ENCODE results near the gene LPP. TPM values are rescaled to one million over a fixed set of nuclear protein-coding genes. Genes with fewer than 3 reads are reported as not detected.

Gene LPP
- polyA plus RNA-seq, 1 donor (not counting 4 experiments of a cell fraction or from before 2014, with no cell fraction given): 16.0 TPM

DNA sequence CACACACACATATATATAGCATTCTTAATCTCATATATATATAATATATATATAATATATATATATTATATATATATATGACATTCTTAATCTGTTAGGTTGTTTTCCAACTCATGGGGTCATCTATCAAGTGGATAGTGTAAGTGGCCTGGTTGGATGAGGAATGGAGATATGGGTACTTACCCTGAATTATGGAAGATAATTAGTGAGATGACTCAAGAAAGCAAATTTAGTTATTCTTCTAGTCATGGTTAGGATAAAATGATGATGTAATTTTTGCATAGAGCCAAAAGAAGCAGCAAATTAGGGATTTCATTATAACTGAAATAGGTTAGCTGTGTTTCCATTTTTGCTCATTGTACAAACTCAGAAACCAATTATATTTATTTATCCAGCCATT, 448.2 kb downstream of the LPP start:
- Histone ChIP-seq H3K27ac (ENCODE audit: control insufficient read depth, insufficient read depth, low read length) (no peak overlapping the region), H3K9ac (ENCODE audit: control insufficient read depth, extremely low read depth, insufficient read depth, low read length) (no peak overlapping the region)
- dilution Hi-C loops (cut with MboI; ENCODE audit: extremely low pct_ligation_motif_present, low sequenced_read_pairs): no loop called here

DNA sequence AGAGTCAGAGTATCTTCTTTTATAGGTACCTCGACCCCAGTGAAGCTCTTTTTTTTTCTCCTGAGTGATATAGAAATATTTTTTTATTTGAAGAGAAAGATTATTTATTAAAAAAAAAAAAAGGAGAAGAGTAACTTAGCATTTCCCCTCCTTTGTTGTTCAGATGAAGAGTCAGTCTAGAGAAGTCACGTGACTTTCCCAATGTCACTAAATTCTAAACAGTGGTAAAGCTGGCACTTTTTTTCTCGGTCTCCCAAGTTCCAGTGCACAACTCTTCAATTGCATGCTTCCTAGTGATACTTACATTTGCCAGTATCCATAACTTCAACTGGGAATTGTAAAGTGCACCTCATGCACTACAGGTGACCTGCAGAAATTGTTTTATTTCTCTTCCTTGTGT, 448.7 kb downstream of the LPP start:
- TF ChIP-seq CTCF (optimal IDR thresholded peaks at IDR 0.05 in 1 of 3, IDR thresholded peaks at IDR 0.05 in 1 of 3, conservative IDR thresholded peaks at IDR 0.05 in 1 of 3; ENCODE audit: extremely low read depth in 1 of 3, insufficient read depth in 2 of 3, low read length in 3 of 3) (no peak), EZH2 (IDR thresholded peaks at IDR 0.05; ENCODE audit: low read length) (no peak)
- FAIRE-seq (no peak), DNase-seq (ENCODE audit: low read depth, low spot score) (no peak)
- no peak overlapping the region for H3K27ac ChIP-seq (ENCODE audit: control insufficient read depth, insufficient read depth, low read length)
- no peaks in the 10 kb centered on the region for H3K9me1 ChIP-seq (ENCODE audit: control insufficient read depth, extremely low read depth, insufficient read depth, low read length)
- H3K9ac ChIP-seq (ENCODE audit: control insufficient read depth, extremely low read depth, insufficient read depth, low read length): no peak overlapping the region
- H4K20me1 ChIP-seq (ENCODE audit: control insufficient read depth, extremely low read depth, insufficient read depth, low read length): no peaks in the 10 kb centered on the region
- no peaks in the 10 kb centered on the region for H3K79me2 ChIP-seq (ENCODE audit: control insufficient read depth, insufficient read depth, low read length)
- H3K4me2 ChIP-seq (ENCODE audit: control insufficient read depth, extremely low read depth, insufficient read depth, low read depth, low read length): no peak overlapping the region
- dilution Hi-C loops (cut with MboI; ENCODE audit: extremely low pct_ligation_motif_present, low sequenced_read_pairs): no loop called here
- no peaks in the 10 kb centered on the region for H3K4me1 ChIP-seq (ENCODE audit: control insufficient read depth, extremely low read depth, insufficient read depth, low read length)
- no peaks in the 10 kb centered on the region for H3K27me3 ChIP-seq (ENCODE audit: control insufficient read depth, extremely low read depth, insufficient read depth, low read length)
- H2AFZ ChIP-seq (ENCODE audit: control insufficient read depth, low read length): no peak overlapping the region
- no peaks in the 10 kb centered on the region for H3K36me3 ChIP-seq (ENCODE audit: control insufficient read depth in 2 of 2, extremely low read depth in 1 of 2, insufficient read depth in 2 of 2, low read length in 2 of 2)
- H3K4me3 ChIP-seq (ENCODE audit: control insufficient read depth in 2 of 3, extremely low read depth in 1 of 3, insufficient read depth in 2 of 3, low read depth in 1 of 3, low read length in 3 of 3): no peak overlapping the region
- H3K9me3 ChIP-seq (ENCODE audit: control insufficient read depth, low read depth, low read length): no peaks in the 10 kb centered on the region

More for the DNA sequence above, 448.2 kb downstream of the LPP start:
- Histone ChIP-seq H3K4me2 (ENCODE audit: control insufficient read depth, extremely low read depth, insufficient read depth, low read depth, low read length) (no peak overlapping the region), H3K4me1 (ENCODE audit: control insufficient read depth, extremely low read depth, insufficient read depth, low read length) (no peaks in the 10 kb centered on the region), H3K27me3 (ENCODE audit: control insufficient read depth, extremely low read depth, insufficient read depth, low read length) (no peaks in the 10 kb centered on the region), H2AFZ (ENCODE audit: control insufficient read depth, low read length) (no peak overlapping the region), H4K20me1 (ENCODE audit: control insufficient read depth, extremely low read depth, insufficient read depth, low read length) (no peaks in the 10 kb centered on the region), H3K79me2 (ENCODE audit: control insufficient read depth, insufficient read depth, low read length) (no peaks in the 10 kb centered on the region), H3K4me3 (ENCODE audit: control insufficient read depth in 2 of 3, extremely low read depth in 1 of 3, insufficient read depth in 2 of 3, low read depth in 1 of 3, low read length in 3 of 3) (no peak overlapping the region), H3K9me3 (ENCODE audit: control insufficient read depth, low read depth, low read length) (no peaks in the 10 kb centered on the region), H3K9me1 (ENCODE audit: control insufficient read depth, extremely low read depth, insufficient read depth, low read length) (no peaks in the 10 kb centered on the region), H3K36me3 (ENCODE audit: control insufficient read depth in 2 of 2, extremely low read depth in 1 of 2, insufficient read depth in 2 of 2, low read length in 2 of 2) (no peaks in the 10 kb centered on the region)
- TF ChIP-seq EZH2 (IDR thresholded peaks at IDR 0.05; ENCODE audit: low read length): no peak
- TF ChIP-seq CTCF (optimal IDR thresholded peaks at IDR 0.05 in 1 of 3, IDR thresholded peaks at IDR 0.05 in 1 of 3, conservative IDR thresholded peaks at IDR 0.05 in 1 of 3; ENCODE audit: extremely low read depth in 1 of 3, insufficient read depth in 2 of 3, low read length in 3 of 3): no peak
- no peak for DNase-seq (ENCODE audit: low read depth, low spot score)
- FAIRE-seq: no peak

Data from keratinocyte (primary cell).